ENCODE measurements around the gene CEP68.
A peak's percentile ranks its signal among the peaks of the same experiment; 100 is the strongest.
"Not testable (repeated sequence)": the region's sequence is repeated elsewhere in the genome, so short reads cannot be mapped to it uniquely, and the experiment has no call there.

CEP68 gene

GRCh38 chr2:65032019-65032975 lies 23.9 kb upstream of the CEP68 start:
- TF ChIP-seq ZFX (IDR thresholded peaks at IDR 0.05; ENCODE audit: borderline replicate concordance), result no peak
- TF ChIP-seq CTCF (IDR thresholded peaks at IDR 0.05), result no peak
- no peak overlapping the region for H3K27ac ChIP-seq

- no peak for TF ChIP-seq CTCF (IDR thresholded peaks at IDR 0.05)
- no peak overlapping the region for H3K27ac ChIP-seq
Measured at GRCh38 chr2:65033178-65033577, 23.0 kb upstream of the CEP68 start.

- not testable (repeated sequence) for H3K27ac ChIP-seq
Measured at GRCh38 chr2:65033667-65034066, 22.5 kb upstream of the CEP68 start.

- TF ChIP-seq CTCF (IDR thresholded peaks at IDR 0.05), result no peak
- no peak for TF ChIP-seq ZFX (IDR thresholded peaks at IDR 0.05; ENCODE audit: borderline replicate concordance)
- H3K27ac ChIP-seq, result no peak overlapping the region
Measured at GRCh38 chr2:65035351-65035943, 20.8 kb upstream of the CEP68 start.

GRCh38 chr2:65037178-65037577 lies 19.0 kb upstream of the CEP68 start:
- no peak for TF ChIP-seq ZFX (IDR thresholded peaks at IDR 0.05; ENCODE audit: borderline replicate concordance)
- TF ChIP-seq CTCF (IDR thresholded peaks at IDR 0.05), result no peak
- no peak overlapping the region for H3K27ac ChIP-seq

GRCh38 chr2:65039640-65040039 lies 16.6 kb upstream of the CEP68 start:
- no peak overlapping the region for H3K27ac ChIP-seq
- no peak for TF ChIP-seq ZFX (IDR thresholded peaks at IDR 0.05; ENCODE audit: borderline replicate concordance)
- TF ChIP-seq CTCF (IDR thresholded peaks at IDR 0.05), result no peak

GRCh38 chr2:65040400-65041261 lies 15.6 kb upstream of the CEP68 start:
- TF ChIP-seq CTCF (IDR thresholded peaks at IDR 0.05) (peak; percentile 94), ZFX (IDR thresholded peaks at IDR 0.05; ENCODE audit: borderline replicate concordance) (no peak)
- H3K27ac ChIP-seq, result no peak overlapping the region
